ENCODE results near the gene HLA-DPA1.
"Not testable (repeated sequence)": the region's sequence is repeated elsewhere in the genome, so short reads cannot be mapped to it uniquely, and the experiment has no call there.

HLA-DPA1 gene

DNA sequence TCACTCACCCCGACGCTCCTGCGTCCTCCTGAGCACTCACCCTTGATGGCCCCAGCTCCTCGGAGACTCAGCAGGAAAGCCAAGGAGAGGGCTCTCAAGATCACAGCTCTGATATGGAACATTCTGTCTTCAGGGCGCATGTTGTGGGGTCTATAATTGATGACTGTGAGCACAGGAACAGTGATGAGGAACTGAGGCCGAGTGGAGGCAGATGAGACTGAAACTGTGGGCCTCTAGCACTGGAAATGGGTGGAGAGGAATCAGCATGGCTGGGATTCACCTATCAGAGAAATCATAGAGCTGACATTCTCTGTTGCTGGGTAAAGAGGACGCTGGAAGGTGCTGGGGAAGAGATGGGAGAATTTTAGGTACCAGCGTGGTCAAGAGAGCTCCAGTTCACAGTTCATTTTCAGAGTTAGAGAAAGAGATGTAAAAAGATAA is at the start of gene HLA-DPA1:
HLA-DPA1 (minus strand) TSS at position 219 of the 441 bp plus-strand sequence.
- peak; percentile 21 for DNase-seq (ENCODE audit: low read depth)

DNA sequence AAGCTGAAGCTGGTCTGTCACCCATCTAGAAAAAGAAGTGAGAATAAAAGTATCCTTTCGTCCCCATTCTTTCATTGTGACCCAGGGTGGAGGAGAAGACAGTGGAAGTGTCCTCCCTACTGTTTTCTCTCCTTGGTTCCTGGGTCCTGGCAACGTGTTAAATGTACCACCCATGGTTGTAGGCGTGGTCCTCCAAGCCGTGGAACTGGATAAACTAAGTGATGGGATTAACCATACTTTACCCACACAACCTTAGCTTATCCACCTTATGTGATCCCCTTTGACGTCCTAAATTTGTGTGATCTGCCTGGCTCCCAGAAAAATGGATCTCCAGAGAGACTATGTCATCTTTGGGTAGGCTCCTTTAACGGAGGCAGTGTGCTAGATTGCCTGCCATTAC is 49.7 kb upstream of the HLA-DPA1 start:
- DNase-seq (ENCODE audit: low read depth): no peak

DNA sequence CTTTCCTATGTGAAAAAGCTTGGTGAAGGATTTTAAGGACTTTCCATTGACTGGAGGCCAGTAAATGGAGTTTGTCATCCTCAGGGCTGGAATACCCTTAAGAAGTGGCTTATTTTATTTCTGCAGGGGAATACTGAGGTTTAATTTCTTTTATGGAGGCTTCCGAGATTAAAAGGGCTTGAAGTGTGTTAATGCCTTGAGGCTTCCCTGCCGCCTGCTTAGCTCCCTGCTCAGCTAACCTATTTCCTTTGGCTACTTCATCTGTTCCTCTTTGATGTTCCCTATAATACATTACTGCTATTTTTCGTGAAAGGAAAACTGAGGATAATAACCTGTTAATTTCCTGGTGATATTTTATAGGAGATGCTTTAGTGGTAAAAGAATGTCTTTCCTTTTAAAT is 46.6 kb upstream of the HLA-DPA1 start:
- DNase-seq (ENCODE audit: low read depth): no peak

DNA sequence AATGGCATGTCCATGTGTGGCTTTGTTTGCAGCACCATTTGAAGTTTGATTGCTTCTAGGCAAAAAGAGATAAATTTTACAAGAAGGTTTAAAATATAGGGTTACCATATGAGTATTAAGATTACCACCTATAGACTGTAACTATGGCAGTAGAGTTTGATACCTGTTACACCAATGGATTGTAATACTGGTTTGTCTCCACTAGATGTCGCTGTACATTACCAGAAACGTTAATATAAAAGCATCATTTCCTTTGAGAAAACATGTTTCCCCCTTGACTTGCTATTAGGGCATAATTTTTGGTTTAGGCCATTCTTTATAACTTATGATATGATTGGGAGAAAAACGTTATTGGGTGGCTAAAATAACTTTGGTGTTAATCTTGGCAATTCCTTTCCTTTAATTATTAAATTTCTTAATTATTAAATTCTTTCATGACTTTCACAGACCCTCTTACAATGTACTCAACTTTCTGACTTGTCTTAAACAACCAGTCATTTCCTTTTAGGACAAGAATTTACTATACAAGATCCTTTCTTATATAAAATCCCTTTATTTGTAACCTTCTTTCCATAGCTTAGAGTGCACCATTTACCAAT is 45.2 kb upstream of the HLA-DPA1 start:
- DNase-seq (ENCODE audit: low read depth): no peak

DNA sequence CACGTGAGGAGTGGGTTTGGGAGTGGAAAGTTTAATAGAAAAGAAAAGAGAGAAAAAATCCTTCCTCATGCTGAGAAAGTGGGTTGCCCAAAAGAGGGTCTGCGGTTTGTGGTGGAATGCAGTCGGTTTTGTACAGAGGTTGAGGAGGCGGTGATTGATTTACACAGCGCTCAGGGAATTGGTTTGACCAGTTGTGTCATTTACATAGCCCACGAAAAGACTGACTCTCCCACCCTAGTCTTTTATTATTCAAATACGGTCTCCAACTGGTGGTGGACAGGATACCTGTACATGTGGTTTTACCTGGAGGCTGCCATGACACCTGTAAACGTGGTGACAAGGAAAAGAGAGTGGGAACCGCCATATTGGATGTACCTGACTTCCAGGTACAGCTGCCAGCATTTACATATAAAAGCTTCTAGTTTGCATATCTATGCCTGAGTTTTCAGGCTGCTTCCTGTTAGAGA is 44.4 kb upstream of the HLA-DPA1 start:
- no peak for DNase-seq (ENCODE audit: low read depth)

DNA sequence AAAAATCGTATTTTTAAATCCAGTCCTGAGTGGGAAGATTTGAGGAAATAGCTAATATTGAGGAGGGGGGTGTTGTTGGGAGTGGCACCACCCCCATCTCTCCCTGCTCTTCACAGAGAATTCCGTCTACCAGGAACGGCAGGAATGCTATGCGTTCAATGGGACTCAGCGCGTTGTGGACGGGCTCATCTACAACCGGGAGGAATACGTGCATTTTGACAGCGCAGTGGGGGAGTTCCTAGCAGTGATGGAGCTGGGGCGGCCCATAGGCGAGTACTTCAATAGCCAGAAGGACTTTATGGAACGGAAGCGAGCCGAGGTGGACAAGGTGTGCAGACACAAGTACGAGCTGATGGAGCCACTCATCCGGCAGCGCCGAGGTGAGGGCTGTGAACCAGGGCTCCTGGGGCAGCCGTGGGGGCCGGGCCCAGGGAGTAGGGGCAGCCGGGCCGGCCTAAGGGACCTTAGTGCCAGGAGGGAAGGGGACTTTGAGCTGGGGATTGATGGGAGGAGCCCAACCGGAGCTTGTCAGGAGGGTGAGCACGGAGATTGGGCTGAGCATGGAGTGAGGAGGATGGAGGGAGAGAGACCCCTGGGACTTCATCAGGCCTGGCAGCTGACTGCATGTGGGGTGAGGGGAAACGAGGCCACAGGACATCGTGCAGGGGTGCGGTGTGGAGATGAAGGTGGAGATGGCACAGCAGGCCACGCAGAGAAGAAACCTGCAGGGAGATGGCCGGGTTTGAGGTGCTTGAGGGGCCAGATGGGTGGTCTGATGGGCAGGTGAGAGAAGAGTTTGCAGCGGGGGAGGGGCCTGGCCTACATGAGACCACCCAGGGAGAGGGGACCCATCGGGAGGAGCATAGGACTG is 43.6 kb upstream of the HLA-DPA1 start:
- DNase-seq (ENCODE audit: low read depth): no peak

DNA sequence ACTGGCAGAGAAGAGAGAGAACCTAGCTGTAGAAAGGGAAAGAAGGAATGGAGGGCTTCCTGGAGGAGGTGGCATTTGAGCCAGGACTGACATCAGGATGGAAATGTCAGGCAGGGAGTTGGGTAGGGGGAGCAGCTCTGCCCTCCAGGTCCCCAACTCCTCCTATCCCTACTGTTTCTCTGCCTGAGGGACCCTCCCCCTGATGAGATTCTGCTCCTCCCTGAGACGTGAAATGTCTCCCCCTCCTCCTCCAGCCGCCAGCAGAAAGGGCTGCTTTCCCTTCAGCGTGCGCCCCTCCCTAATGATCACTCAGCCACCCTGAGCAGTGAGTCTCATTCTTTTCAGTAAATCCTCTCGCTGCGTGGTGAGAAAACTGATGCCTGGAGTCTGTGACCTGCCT is 43.0 kb upstream of the HLA-DPA1 start:
- no peak for DNase-seq (ENCODE audit: low read depth)

DNA sequence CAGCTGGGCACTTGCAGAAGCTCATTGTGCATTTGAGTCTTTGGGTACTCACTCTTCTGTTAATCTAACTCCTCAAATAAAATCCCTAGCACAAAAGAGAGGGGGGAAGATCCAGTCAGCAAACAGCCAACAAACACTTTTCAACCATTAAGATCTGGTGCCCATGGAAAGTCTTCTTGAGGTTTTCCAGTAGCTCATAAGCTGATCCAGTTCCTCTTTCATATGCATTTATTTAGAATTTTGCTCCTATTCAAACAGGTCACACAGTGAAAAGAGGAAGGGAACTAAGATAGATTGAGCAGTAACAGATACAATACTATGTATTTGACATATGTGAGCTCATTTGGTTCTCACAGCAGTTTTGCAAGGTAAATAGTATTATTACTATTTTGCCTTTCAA is 41.0 kb upstream of the HLA-DPA1 start:
- DNase-seq (ENCODE audit: low read depth): no peak

DNA sequence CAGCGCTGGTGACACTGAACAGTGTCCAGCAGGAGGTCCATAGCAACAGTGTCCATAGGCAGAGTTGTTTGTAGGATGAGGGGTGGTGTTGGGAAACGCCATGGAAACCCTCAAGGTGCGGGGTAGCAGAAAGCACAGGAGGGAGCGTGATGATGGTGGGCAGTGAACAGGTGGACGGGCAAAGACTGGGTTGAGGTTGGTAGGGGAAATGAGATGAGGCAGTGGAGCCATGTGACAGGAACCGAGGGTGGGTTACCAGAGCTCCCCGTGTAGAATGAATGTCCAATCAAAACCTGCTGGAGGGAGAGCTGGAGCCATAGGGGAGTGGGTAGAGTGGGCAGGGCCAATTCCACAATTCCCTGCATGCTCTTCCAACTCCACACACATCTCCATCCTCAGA is 40.3 kb upstream of the HLA-DPA1 start:
- DNase-seq (ENCODE audit: low read depth): no peak

DNA sequence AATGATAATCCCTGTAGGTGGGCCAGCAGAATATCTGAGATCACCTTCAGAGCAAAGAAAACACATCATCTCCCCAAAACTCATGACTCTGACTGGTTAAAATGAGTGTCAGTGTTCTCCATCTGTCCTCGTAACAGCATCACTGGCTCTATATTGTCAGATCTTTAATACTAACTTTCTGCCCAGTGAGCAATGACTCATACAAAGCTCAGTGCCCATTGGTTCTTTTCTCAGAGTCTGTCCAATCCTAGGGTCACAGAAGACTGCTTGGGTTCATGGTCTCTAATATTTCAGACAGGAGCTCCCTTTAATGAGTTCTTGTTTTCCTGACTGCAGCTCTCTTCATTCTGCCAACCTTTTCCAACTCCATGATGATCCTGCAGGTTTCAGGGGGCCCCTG is 38.7 kb upstream of the HLA-DPA1 start:
- no peak for DNase-seq (ENCODE audit: low read depth)

DNA sequence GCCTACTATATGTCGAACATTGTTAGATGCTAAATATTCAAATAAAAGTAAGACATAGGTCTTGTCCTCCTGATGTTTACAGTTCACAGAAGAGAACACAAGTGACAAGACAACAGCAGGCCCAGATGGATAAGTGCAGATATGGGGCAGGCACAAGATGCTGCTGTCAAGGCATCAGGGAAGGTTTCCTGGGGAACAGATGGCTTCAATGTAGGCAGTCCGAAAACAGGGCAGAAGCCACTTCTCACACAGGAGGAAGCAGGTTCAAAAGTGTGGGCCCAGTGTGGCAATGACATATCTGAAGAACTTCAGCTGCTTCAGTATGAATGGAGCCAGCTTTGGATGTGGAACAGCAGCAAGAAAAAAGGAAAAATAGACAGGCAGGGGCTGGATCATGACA is 34.9 kb upstream of the HLA-DPA1 start:
- no peak for DNase-seq (ENCODE audit: low read depth)

DNA sequence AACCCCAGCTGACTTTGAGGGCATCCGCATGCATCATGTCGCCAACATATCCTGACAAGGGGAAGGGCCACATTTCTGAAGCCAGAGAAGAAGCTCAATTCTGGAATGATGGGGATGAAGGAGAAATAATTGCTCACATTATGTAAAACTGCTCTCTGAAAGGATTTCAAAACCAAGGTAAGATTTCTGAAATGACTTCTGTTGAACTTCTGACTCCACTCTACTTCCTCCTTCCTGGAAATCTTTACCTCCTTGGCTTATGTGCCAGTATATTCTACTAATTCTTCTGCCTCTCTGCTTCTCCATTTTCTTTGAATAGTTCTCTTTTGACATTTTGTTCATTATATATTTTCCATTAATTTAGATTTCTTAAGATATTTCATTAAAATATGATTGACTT is 34.2 kb upstream of the HLA-DPA1 start:
- DNase-seq (ENCODE audit: low read depth): no peak

DNA sequence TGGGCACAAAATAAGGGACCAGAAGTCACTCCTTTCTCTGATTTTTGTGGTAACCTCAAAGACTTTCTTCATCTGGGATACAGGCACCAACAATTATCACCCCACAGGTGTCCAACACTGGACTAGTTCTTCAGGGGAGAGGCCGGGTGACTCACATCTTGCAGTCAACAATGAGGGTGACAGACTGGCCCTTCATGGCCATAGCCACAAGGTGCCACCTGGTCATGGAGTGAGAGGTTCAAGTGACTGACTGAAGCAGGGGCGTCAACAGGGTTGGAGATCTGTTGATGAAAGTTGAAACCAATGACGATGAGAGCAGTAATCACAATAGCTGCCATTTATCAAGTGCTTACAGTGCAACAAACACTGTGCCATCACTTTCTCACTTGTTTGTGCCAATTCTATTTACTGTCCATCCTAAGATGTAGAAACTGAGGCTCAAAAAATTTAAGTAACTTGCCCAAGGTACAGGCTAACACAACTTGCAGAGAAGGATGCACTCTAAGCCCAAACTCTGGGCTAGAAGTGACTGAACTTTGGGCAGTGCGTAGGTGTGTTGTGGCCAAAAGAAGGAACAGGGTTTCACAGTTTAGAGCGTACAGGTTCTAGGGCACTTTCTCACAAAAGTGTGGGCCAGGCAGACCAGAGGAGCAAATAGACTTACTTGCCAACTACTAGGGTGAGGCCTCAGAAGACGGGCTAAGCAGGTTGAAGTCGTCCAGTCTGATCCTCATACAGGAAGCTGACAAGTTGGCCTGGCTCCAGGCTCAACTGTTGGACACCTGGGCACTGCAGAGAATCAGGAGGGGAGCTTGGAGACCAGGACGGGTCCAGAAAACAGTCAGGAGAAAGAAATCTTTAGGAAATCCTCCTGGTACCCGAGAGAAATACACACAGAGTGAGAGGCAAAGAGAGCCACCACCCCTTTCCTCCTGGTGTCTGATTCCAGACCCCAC is 32.7 kb upstream of the HLA-DPA1 start:
- DNase-seq (ENCODE audit: low read depth): no peak

DNA sequence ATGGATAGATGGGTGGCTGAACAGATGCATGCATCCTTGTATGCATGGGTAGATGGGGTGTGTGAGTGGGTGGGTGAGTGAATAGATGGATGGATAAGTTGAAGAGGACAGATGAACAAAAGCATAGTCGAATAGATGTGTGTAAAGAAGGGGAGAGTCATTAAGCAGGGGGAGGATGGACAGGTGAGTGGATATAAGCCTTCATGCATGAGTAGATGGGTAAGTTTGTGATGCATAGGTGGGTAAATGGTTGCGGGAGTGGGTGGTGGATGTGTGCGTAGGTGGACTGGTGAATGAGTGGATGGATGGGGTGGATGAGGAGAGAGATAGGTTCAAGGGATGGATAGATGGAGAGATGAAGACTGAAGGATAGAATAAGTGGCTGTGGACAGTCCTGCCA is 31.9 kb upstream of the HLA-DPA1 start:
- DNase-seq (ENCODE audit: low read depth): no peak

DNA sequence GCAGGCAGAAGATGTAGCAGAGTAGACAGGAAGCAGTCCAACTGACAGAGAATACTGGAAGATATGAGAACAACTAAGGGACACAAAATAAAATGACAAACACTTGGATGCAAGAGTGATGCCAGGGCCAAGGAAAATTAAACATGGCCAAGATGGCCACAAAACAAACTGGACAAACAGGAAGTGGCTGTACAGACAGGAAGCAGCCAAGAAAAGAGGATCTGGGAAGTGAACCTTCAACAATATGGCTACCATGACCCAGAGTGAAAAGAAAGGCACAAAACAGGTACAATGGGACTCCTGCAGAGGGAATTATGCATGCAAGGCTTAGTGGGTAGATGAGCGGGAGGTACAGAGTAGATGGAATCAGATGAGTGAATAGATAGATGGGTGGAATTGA is 31.4 kb upstream of the HLA-DPA1 start:
- DNase-seq (ENCODE audit: low read depth): no peak

DNA sequence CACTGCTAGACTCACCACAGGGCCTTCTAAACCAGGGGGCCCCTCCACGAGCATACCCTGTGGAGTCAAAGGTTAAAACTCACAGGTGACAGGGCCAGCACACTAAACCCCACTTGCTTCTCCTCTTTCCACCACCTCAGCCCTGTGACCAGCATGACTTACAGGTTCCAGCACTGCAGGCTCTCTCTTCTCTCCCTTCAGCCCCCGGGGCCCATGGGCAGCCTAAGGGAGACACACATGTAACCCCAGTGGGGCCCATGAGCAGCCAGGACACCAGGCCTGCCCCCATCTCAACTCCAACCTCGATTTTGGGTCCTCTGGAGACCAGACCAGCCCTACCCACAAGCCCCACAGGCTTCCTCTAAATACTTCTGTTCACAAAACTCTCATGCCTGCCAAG is 30.3 kb upstream of the HLA-DPA1 start:
- DNase-seq (ENCODE audit: low read depth): no peak

DNA sequence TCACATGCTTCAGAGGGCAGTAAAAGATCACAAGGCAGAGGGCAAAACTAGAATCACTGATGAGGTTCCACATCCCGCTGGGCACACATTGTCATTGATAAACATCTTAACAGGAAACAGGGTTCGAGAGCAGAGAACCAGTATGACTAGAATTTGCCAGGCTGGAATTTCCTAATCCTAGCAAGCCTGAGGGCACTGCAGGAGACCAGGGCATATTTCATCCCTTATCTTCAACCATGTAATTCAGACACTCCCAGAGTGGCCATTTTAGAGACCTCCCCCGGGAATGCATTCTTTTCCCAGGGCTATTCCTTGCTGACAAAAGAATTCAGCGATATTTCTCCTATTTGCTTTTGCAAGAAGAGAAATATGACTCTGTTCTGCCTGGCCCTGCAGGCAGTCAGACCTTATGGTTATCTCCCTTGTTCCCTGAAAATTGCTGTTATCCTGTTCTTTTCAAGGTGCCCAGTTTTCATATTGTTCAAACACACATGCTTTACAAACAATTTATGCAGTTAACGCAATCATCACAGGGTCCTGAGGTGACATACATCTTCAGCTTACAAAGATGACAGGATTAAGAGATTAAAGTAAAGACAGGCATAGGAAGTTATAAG is 27.8 kb upstream of the HLA-DPA1 start:
- DNase-seq (ENCODE audit: low read depth): not testable (repeated sequence)

DNA sequence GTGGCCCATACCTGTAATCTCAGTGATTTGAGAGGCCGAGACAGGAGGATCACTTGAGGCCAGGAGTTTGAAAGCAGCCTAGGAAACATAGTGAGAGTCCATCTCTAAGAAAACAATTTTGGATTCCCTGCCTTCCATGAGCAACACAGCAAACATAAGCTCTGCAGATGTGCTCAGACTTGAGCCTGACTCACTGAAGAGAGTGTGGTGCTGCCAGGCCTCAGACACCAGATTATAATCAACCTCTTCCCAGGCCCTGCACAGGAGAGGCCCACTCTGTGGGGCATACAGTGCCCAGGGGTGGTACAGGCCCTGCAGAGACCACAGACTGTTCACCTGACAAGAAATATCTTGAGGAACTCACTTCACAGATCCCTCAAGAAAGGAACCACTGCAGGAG is 22.2 kb upstream of the HLA-DPA1 start:
- DNase-seq (ENCODE audit: low read depth): no peak

DNA sequence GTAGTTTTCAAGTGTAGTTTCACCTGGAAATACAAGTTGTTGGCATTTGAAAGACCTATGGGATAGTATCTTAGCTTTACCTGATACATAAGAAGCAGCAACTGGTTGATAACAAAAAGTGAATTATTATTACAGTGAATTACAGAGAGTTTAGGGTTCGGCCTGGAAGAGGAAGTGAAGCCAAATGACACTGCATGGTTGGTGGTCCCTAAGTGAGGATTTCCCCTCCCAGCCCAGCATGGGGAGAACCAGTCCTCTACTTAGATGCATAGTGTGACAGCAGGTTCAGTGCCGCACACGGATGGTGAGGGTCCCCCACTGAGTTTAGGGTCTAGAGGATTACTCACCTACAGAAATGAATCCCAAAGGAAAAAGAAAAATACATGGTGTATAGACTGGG is 20.4 kb upstream of the HLA-DPA1 start:
- no peak for DNase-seq (ENCODE audit: low read depth)

DNA sequence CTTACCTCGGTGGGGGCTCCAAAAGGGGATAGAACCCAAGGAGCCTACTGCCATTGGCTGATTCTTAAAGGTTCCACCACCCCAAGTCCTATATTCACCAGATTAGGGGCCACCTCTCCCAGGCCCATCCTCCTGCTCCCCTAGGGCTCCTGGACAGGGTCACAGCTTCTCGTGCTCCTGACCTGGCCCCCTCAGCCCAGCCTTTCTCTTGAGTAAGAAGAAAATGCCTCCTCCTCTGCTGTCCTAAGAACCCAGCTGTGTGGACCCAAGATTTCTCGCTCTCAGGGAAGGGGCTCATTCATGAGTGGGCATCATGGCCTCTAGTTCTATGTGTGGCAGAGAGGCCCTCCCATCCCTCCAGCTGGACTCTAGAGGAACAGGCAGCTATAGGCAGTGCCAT is 18.9 kb upstream of the HLA-DPA1 start:
- DNase-seq (ENCODE audit: low read depth): no peak

DNA sequence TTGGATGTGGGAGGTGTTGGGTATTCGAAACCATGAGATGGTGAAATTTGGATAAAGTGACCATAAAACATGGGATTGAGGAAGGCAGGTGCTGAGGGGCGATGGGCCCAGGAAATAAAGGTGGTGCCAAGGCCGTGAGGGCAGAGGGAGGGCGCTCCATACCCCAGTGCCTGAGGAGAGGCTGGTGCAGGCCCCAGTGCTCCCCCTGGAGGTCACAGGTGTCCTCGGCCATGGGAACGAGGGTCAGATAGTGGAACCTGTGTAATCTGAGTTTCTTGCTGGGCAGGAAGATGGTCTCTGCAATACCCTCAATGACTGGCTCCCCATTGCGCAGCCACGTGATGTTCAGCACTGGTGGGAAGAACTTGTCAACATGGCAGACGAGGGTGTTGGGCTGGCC is 18.5 kb upstream of the HLA-DPA1 start:
- peak; percentile 13 for DNase-seq (ENCODE audit: low read depth)
